Loucy (cell line): ENCODE data around the gene CHST1.
A peak's percentile ranks its signal among the peaks of the same experiment; 100 is the strongest.

Experiments
- H2AFZ ChIP-seq: fragments of 200-600 bp; sonication (generic); 2 replicates; pipeline ENCODE4 v1.6.0; 2016; ENCODE audit warnings: antibody characterized with exemption, mild to moderate bottlenecking, low read length, moderate library complexity
- H3F3A ChIP-seq: fragments of 200-600 bp; 2 replicates; pipeline ENCODE4 v1.6.0; 2016; ENCODE audit warnings: antibody characterized with exemption, low read depth, mild to moderate bottlenecking
- H3K27me3 ChIP-seq: fragments of 200-600 bp; sonication (generic); 2 replicates; pipeline ENCODE4 v1.6.1; 2014; ENCODE audit warnings: low read length, mild to moderate bottlenecking; ENCODE audit not compliant: insufficient read depth, poor library complexity, severe bottlenecking
- H3K36me3 ChIP-seq: fragments of 200-600 bp; sonication (generic); 2 replicates; pipeline ENCODE4 v1.6.1; 2016; ENCODE audit warnings: low read length; ENCODE audit not compliant: insufficient read depth
- H3K4me1 ChIP-seq: fragments of 200-600 bp; sonication (generic); 2 replicates; pipeline ENCODE4 v1.5.1; 2014; ENCODE audit warnings: low read length, mild to moderate bottlenecking; ENCODE audit not compliant: insufficient read depth, poor library complexity, severe bottlenecking
- H3K4me2 ChIP-seq: fragments of 200-600 bp; sonication (generic); 2 replicates; pipeline ENCODE4 v1.6.0; 2014; ENCODE audit warnings: antibody characterized with exemption, low read length, low read depth, mild to moderate bottlenecking; ENCODE audit not compliant: poor library complexity, severe bottlenecking
- H3K4me3 ChIP-seq: fragments of 200-600 bp; sonication (generic); 2 replicates; pipeline ENCODE4 v1.5.1; 2014; ENCODE audit warnings: low read length, mild to moderate bottlenecking, mixed read lengths; ENCODE audit not compliant: poor library complexity, severe bottlenecking
- H3K79me2 ChIP-seq: fragments of 200-600 bp; sonication (generic); 2 replicates; pipeline ENCODE4 v1.6.1; 2014; ENCODE audit warnings: low read length; ENCODE audit not compliant: insufficient read depth
- H3K9ac ChIP-seq: fragments of 200-600 bp; sonication (generic); 2 replicates; pipeline ENCODE4 v1.6.0; 2014; ENCODE audit warnings: mild to moderate bottlenecking, low read depth, low read length, moderate library complexity; ENCODE audit not compliant: poor library complexity, severe bottlenecking
- H3K9me2 ChIP-seq: fragments of 200-600 bp; sonication (generic); replicated peaks from 2 replicates; pipeline ENCODE4 v1.6.1; 2016; ENCODE audit warnings: low read depth, low read length, mixed read lengths
- H3K9me3 ChIP-seq: fragments of 200-600 bp; sonication (generic); 2 replicates; pipeline ENCODE4 v1.6.1; 2014; ENCODE audit warnings: mild to moderate bottlenecking, antibody characterized with exemption, low read length, low read depth; ENCODE audit not compliant: insufficient read depth
- H4K20me1 ChIP-seq: fragments of 200-600 bp; sonication (generic); 2 replicates; pipeline ENCODE4 v1.6.0; 2014; ENCODE audit warnings: antibody characterized with exemption, low read length, mild to moderate bottlenecking; ENCODE audit not compliant: insufficient read depth, poor library complexity, severe bottlenecking
- CTCF ChIP-seq: fragments of 200-600 bp; sonication (generic); conservative IDR thresholded peaks from 2 replicates; pipeline ENCODE4 v1.5.1; 2014; ENCODE audit warnings: mild to moderate bottlenecking, antibody characterized with exemption, low read length
- EZH2phosphoT487 ChIP-seq: fragments of 200-600 bp; IDR thresholded peaks from 2 replicates; pipeline ENCODE4 v1.6.1; 2018; ENCODE audit warnings: antibody characterized with exemption, mild to moderate bottlenecking, moderate library complexity, borderline replicate concordance

CHST1 gene

GRCh38 chr11:45655347-45655756, 10.1 kb downstream of the CHST1 start:
- Histone ChIP-seq H4K20me1 (no peaks in the 10 kb centered on the region), H3K4me3 (no peak overlapping the region), H3K9ac (no peak overlapping the region), H3K27me3 (no peaks in the 10 kb centered on the region), H3K9me2 (no peaks in the 10 kb centered on the region), H3K79me2 (no peaks in the 10 kb centered on the region), H3K4me2 (peak overlapping the region; percentile 36), H3K36me3 (no peaks in the 10 kb centered on the region), H3K9me3 (no peaks in the 10 kb centered on the region), H3F3A (no peaks in the 10 kb centered on the region), H2AFZ (peak overlapping the region; percentile 74), H3K4me1 (peaks cover 4% of the 10 kb centered on the region)
- peak; percentile 92 for TF ChIP-seq CTCF
- TF ChIP-seq EZH2phosphoT487, result no peak

GRCh38 chr11:45655012-45655283, 10.5 kb downstream of the CHST1 start:
- no peak for TF ChIP-seq EZH2phosphoT487
- no peak for TF ChIP-seq CTCF
- Histone ChIP-seq H3K4me2 (peak overlapping the region; percentile 36), H3K79me2 (no peaks in the 10 kb centered on the region)

GRCh38 chr11:45654231-45655011, 11.0 kb downstream of the CHST1 start:
- TF ChIP-seq EZH2phosphoT487 (no peak), CTCF (no peak)
- H3K4me2 ChIP-seq, result no peak overlapping the region
- no peaks in the 10 kb centered on the region for H3F3A ChIP-seq
- peaks cover 4% of the 10 kb centered on the region for H3K4me1 ChIP-seq
- H3K36me3 ChIP-seq, result no peaks in the 10 kb centered on the region
- no peaks in the 10 kb centered on the region for H3K9me3 ChIP-seq
- no peaks in the 10 kb centered on the region for H3K27me3 ChIP-seq
- H3K9ac ChIP-seq, result no peak overlapping the region
- no peaks in the 10 kb centered on the region for H3K79me2 ChIP-seq
- peak overlapping the region; percentile 74 for H2AFZ ChIP-seq
- H4K20me1 ChIP-seq, result no peaks in the 10 kb centered on the region
- no peaks in the 10 kb centered on the region for H3K9me2 ChIP-seq
- H3K4me3 ChIP-seq, result no peak overlapping the region

More at GRCh38 chr11:45655012-45655283, 10.5 kb downstream of the CHST1 start:
- no peak overlapping the region for H3K9ac ChIP-seq
- H3K9me3 ChIP-seq, result no peaks in the 10 kb centered on the region
- H3K4me1 ChIP-seq, result peaks cover 4% of the 10 kb centered on the region
- H3K36me3 ChIP-seq, result no peaks in the 10 kb centered on the region
- no peaks in the 10 kb centered on the region for H3F3A ChIP-seq
- no peaks in the 10 kb centered on the region for H4K20me1 ChIP-seq
- H2AFZ ChIP-seq, result peak overlapping the region; percentile 74
- H3K9me2 ChIP-seq, result no peaks in the 10 kb centered on the region
- H3K4me3 ChIP-seq, result no peak overlapping the region
- no peaks in the 10 kb centered on the region for H3K27me3 ChIP-seq
